Superior temporal gyrus (tissue), 1 donor: Measurements from ENCODE around the gene FSTL3.
"Not testable (repeated sequence)": the region's sequence is repeated elsewhere in the genome, so short reads cannot be mapped to it uniquely, and the experiment has no call there.

Source experiments
- DNase-seq: peaks from one replicate; pipeline ENCODE4 v3.0.0-alpha.2; 2016; ENCODE audit errors: extremely low spot score

The FSTL3 gene

GRCh38 chr19:676339-677105 lies at the start of gene FSTL3:
FSTL3 (plus strand) TSS chr19:676392; CDS start chr19:676424, 32 bp downstream.
- no peak for DNase-seq

GRCh38 chr19:626566-626965 lies 49.6 kb upstream of the FSTL3 start:
- not testable (repeated sequence) for DNase-seq

- DNase-seq: no peak
These were observed 48.0 kb upstream of the FSTL3 start for GRCh38 chr19:628168-628567.

GRCh38 chr19:629515-629914 lies 46.7 kb upstream of the FSTL3 start:
- DNase-seq: not testable (repeated sequence)

- no peak for DNase-seq
These were observed 46.1 kb upstream of the FSTL3 start for GRCh38 chr19:629961-630714.

GRCh38 chr19:632579-633067 lies 43.6 kb upstream of the FSTL3 start:
- DNase-seq: no peak

GRCh38 chr19:633068-633785 lies 43.0 kb upstream of the FSTL3 start, which contains the start of gene POLRMT:
POLRMT (minus strand) TSS chr19:633537; CDS start chr19:633512, 25 bp downstream.
- DNase-seq: peak; percentile 97

- DNase-seq: no peak
These were observed 42.2 kb upstream of the FSTL3 start for GRCh38 chr19:633786-634639.

GRCh38 chr19:634975-635652 lies 41.1 kb upstream of the FSTL3 start:
- no peak for DNase-seq

GRCh38 chr19:638906-639252 lies 37.3 kb upstream of the FSTL3 start:
- no peak for DNase-seq

GRCh38 chr19:639253-640160 lies 36.7 kb upstream of the FSTL3 start, which contains the start of gene FGF22:
FGF22 (plus strand) TSS chr19:639879; CDS start chr19:639926, 47 bp downstream.
- DNase-seq: peak; percentile 74

GRCh38 chr19:640161-640558 lies 36.0 kb upstream of the FSTL3 start:
- DNase-seq: no peak

- no peak for DNase-seq
These were observed 35.5 kb upstream of the FSTL3 start for GRCh38 chr19:640606-641189.

GRCh38 chr19:641702-642101 lies 34.5 kb upstream of the FSTL3 start:
- no peak for DNase-seq

- no peak for DNase-seq
These were observed 33.1 kb upstream of the FSTL3 start for GRCh38 chr19:642767-643727.

GRCh38 chr19:643736-644135 lies 32.5 kb upstream of the FSTL3 start:
- DNase-seq: no peak

GRCh38 chr19:644363-644762 lies 31.8 kb upstream of the FSTL3 start:
- DNase-seq: no peak

- no peak for DNase-seq
These were observed 31.4 kb upstream of the FSTL3 start for GRCh38 chr19:644789-645188.
